Measurements from ENCODE around the gene DNPH1.

The DNPH1 gene

DNA sequence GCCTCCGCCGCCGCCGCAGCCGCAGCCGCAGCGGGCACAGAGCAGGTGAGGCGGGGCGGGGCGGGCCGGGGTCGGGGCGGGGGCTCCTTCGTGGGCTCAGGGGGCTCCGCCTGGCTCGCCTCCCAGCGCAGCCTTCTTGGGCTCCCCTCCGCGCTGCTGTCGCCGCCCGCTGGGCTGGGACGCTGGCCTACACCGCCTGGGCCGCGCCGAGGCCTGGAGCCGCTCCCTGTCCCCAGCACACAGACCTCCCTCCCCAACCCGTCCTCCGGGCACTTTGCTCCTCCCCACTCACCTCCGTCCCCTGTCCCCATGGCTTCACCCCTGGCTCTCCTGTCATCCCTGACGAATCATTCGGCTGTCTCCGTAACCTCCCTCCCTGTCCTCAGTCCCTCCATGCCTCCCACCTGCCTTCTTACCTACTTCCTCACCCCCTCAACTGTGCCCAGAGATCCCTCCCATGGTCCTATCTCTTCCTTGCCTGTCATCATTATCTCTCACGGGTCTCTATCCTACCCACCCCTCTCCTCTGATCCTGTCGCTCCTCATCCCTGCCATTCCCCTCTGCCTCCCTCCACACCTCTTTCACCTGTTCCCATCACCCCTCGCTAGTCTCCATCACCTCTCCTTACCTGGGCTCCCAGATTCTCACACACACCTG lies 14.5 kb upstream of the DNPH1 start:
- DNase-seq (ENCODE audit: low read depth): no peak

DNA sequence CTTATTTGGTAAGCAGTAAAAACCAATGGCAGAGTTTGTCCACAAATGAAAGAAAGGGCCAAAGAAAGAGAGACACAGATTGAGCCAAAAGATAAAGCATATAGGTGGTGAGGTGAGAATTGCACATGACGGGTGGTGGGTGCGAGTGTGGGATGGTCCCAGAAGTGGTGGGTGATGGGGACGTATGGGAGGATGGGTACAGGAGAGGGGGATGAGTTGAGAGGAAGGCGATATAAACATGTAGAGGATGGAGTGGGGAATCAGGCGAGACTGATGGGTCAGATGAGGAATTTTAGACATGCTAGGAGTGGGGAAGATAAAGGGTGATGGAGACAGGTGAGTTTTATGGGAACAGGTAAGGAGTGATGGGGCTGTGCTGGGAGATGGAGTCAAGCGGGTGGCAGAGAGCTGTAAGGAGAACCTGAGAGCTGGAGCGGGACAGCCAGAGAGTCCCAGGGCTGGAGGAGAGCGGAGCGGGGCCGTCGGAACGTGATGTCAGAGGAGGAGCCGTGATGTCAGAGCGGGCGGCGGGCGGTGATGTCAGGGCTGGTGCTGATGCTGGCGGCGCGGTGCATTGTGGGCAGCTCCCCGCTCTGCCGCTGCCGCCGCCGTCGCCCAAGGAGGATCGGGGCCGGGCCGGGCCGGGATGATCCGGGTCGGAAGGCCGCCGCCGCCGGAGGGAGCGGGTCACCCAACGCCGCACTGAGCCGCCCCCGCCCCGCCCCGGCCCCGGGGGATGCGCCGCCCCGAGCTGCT lies 13.8 kb upstream of the DNPH1 start, which contains the start of gene TTBK1:
TSS of gene TTBK1 (plus strand) at position 574 of the 756 bp plus-strand sequence. CDS start 3,180 bp downstream, outside the sequence.
- DNase-seq (ENCODE audit: low read depth): no peak

DNA sequence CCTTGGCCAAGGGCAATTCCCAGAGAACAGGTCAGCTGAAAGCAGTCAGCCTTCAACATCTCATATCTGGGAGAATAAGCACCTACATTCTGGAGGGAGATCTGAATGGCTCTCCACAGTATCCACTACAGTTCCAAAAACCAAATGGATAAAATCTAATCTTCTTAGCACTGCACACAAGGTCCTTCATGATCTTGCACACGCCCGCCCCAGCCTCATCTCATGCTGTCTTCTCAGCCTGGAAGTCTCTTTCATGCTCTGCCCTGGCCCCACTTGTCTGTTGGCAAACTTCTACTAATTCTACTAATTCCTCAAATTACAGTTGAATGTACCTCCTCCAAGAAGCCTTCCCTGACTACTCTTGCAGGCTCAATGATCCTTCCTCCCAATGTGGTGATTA lies 12.2 kb upstream of the DNPH1 start:
- no peak for DNase-seq (ENCODE audit: low read depth)

DNA sequence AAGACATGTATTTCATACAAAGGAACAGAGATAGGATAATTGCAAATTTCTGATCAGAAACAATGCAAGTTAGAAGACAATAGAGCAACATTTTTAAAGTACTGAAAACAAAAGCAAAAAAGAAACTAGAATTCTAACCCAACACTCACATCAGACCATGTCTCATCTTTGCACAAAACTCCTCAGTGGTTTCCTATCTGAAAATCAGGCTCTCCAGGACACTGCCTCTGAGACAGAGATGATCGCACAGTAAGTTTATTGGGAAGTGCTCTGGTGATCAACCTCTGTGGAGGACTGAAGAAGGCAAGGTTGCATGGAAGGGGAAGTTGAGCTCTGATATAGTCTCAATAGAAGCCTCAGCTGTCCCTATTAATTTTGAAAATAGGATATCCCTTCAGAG lies 11.7 kb upstream of the DNPH1 start:
- DNase-seq (ENCODE audit: low read depth): no peak

DNA sequence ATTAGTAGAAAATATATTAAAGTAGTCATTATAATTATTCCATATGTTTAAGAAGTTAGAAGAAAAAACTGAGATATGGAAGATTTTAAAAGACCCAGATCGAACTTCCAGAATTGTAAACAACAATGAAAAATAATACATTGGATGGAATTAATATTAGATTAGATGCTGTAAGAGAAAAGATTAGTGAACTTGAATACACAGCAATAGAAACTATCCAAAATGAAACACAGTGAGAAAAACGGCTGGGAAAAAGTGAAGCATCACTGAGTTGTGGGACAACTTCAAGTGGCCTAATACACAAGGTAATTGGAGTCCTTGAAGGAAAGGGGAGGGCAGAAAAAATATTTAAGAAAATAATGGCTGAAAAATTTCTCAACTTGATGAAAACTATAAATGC lies 9.8 kb upstream of the DNPH1 start:
- no peak for DNase-seq (ENCODE audit: low read depth)

DNA sequence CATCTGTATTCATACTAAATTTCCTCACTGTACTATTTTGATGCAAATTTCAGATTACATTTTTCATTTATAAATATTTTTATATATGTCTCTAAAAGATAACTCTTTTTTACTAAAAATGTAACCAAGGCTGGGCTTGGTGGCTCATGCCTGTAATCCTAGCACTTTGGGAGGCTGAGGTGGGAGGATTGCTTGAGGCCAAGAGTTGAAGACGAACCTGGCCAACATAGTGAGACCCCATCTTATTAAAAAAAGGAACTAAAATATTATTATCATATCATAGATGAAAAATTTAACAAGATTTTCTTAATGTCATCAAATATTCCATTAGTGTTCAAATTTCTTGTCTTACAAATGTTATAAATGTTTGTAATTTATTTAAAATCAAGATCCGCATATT lies 6.6 kb upstream of the DNPH1 start:
- no peak for DNase-seq (ENCODE audit: low read depth)

DNA sequence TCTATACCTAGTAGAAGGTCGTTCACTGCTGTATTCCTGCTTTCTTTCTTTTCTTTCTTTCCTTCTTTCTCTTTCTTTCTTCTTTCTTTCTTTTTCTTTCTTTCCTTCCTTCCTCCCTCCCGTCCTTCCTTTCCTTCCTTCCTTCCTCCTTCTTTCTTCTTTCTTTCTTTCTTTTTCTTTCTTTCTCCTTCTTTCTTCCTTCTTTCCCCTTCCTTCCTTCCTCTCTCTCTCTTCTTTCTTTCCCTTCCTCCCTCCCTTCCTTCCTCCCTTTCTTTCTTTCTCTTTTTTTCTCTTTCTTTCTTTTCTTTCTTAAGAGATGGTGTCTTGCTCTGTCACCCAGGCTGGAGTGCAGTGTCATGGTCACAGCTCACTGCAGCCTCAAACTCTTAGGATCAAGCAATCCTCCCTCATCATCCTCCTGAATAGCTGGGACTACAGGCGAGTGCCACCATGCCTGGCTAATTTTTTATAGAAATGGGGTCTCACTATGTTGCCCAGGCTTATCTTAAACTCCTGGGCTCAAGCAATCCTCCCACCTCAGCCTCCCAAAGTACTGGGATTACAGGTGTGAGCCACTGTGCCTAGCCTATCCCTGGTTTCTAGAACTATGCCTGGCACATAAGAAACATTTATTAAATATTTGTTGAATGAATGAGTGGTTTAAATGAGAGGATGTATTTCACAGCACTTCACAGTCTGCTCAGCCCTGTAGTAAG lies 2.6 kb upstream of the DNPH1 start:
- DNase-seq (ENCODE audit: low read depth): no peak

DNA sequence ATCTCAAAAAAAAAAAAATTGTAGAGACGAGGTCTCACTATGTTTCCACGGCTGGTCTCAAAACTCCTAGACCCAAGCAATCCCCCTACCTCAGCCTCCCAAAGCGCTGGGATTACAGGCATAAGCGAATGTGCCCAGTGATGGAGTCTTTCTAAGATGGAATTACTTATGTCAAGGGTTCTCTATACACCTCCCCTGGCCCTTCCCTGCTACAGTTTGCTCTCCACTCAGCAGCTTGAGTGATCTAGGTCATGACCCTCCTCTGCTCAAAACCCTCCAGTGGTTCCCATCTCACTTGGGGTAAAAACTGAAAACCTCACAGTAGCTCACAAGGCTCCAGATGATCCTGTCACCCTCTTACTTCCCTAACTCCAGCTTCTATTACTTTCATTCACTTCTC lies 1.8 kb upstream of the DNPH1 start:
- DNase-seq (ENCODE audit: low read depth): no peak

DNA sequence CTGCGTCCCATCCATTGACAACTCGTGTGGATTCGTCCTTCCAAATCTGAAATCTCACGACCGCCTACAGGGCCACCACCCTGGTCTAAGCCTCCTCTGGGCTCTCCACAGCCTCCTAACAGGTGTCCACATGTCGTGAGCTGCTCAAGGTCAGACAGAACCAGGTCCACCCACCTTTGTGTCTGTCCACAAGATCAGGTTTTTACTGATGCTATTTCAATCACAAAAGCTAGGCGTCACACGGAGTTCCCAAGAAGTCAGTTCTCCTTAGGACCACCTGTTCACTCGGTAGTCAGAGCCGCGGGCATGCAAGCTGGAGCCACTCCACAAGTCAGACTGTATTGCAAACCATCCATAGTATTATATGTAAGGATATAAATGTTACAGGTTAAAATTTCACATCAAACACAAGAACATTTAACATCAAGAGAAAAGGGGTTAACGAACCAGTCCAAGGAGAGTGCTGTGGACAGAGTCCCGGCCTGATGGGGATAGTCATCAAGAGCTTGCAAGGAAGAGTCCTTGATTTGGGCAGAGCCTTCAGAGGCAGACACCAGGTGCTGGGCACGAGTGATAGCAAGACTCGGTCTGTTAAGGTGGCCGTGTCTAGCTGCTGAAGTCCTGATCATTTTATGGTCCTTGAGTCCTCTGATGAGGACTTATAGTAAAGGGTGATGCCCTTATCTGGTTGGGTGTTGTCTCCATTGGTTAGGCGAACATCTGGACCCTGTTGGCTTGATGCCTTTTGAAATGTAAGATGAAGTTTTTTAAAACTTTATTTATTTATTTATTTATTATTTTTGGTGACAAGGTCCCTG lies 731 bp upstream of the DNPH1 start:
- DNase-seq (ENCODE audit: low read depth): no peak

DNA sequence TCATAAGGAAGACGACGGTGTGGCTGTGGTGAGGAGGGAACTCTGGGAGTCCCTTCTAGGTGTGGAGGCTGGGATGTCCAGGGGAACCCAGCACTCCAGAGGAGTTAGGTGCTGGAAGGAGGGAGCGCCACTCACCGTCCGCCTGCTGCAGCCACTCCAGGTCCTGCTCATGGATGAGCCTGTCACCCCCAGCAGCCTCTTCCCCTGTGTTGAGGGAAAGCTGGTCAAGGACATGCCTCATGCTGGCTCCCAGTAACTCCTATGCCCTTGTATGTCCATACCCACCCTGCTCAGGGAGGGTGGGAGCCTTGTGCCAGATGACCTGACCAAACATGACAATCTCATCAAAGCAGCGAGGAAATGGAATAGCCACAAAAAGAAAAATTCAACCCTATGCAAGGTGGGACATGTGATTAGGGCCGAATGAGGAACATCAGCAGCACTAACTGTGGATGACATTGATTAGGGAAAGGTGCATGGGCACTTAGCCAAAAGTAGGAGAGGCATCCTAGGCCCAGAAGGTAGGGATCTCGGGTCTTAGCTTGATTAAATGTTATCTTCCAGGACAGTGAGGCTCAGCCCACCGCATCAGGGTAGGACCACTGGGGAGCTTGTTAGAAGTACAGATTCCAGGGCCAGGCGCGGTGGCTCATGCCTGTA lies 3.0 kb downstream of the DNPH1 start:
- no peak for DNase-seq (ENCODE audit: low read depth)

DNA sequence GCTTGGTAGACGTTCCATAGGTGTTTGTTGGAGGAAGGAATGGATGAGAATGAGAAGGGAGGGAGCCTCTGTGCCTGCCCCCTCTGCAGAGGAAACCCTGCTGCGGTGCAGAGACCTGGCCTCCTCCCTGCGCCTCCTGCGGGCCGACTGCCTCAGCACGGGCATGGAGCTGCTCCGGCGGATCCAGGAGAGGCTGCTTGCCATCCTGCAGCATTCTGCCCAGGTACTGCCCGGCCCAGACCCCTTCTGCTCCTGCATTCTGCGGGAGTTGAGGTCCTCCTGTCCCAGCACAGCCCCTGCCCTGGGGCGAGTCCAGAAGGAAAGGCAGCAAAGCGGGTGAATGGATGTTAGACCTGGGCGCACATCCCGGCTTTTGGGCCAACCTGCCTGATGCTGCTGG lies 6.1 kb downstream of the DNPH1 start:
- DNase-seq (ENCODE audit: low read depth): no peak

DNA sequence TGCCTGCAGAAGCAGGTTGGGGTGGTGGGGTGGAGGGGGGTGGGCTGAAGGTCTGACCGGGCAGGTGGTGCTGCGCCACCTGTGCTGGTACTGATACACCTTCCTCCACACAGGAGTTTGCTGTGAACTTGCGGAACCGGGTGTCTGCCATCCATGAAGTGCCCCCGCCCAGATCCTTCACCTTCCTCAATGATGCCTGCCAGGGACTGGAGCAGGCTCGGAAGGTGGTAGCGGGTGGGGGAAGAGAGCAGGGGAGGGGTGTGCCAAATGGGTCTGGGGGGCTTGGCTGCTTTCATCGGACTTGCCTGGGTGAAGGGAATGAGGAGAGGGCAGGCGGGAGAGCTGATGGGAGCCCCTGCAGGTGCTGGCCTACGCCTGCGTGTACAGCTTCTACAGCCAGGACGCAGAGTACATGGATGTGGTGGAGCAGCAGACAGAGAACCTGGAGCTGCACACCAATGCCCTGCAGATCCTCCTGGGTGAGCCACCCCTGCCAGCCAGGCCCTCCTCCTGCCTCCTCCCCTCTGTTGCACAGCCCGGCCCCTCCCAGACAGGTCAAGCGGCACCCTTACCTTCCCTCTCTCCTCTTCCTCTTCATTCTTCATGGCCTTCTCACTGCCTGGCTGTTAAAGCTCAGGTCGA lies 6.7 kb downstream of the DNPH1 start:
- no peak for DNase-seq (ENCODE audit: low read depth)

DNA sequence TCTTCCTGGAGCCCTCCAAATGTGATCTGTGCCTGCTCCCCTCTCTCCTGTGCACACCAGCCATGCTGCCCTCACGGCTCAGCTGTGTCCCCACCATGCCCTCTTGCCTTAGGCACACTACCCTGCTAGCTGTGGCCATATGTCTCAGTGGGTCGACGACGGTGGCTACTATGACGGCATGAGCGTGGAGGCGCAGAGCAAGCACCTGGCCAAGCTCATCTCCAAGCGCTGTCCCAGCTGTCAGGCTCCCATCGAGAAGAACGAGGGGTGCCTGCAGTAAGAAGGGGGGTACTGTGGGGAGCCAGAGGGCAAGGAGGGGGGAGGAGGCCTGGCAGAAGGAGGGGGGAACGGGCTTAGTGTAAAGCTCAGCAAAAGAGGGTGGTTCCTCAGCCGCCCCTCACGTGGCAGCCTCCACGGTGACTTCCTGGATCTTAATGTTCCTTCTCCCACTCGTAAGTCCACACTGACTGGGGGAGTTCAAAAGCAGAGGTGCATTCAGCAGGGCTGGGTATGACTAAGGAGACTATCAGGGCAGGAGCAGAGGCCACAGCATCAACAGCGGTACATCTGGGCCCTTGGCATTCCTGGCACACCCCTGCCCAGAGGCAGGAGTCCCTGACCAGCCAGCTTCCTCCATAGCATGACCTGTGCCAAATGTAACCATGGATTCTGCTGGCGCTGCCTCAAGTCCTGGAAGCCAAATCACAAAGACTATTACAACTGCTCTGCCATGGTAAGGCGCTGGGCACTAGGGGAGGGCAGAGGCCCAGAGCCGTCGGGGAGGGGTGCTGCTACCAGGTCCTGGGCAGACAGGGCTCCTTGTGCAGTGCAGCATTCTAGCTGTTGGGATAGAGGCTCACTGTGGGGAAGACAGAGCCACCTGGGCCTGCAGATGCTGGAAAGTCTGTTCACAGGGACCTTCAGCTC lies 8.0 kb downstream of the DNPH1 start:
- DNase-seq (ENCODE audit: low read depth): no peak

DNA sequence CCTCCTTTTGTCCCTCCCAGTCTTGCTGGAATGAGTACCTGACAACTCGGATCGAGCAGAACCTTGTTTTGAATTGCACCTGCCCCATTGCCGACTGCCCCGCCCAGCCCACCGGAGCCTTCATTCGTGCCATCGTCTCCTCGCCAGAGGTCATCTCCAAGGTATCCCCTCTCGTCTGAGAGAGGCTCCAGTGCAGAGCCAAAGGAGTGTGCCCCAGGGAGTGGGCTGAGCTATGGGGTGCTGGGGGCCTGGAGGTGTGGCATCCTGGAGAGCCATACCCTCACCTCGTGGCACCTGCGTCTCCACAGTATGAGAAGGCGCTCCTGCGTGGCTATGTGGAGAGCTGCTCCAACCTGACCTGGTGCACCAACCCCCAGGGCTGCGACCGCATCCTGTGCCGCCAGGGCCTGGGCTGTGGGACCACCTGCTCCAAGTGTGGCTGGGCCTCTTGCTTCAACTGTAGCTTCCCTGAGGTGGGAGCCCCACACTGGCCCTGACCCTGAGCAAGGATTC lies 8.8 kb downstream of the DNPH1 start:
- no peak for DNase-seq (ENCODE audit: low read depth)

DNA sequence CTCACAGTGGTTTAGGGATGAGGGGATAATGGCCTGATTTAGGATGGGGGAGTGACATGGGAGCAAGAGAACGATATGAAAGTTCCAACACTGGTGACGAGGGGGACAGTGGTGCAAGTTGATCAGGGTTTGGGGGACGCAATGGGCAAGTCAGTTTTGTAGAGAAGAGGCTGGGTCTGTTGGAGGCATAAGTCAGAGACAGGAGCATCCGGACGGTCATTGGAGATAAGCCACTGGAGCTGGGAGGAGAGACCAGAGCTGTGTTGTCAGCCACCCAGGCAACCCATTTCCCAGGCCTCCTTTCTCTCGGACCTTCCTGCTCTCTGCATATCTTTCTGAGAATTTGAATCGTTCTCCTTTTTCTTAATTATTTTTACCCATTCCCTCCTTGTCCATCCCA lies 9.5 kb downstream of the DNPH1 start:
- no peak for DNase-seq (ENCODE audit: low read depth)

DNA sequence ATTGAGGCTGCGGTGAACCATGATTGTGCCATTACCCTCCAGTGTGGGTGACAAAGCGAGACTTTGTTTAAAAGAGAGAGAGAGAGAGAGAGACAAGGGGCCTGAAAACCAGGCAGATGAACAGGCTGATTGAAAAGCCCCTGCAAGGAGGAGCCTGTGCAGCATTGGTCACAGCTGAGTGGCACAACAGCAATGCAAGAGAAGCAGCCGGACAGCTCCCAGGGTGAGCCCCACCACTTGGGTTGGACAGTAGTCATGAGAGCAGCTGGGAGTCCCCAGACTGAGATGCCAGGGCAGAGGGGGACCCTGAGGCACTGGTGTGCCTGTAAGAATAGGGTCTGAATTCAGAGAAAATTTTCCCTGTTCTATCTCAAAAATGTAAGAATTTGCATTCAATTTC lies 10.2 kb downstream of the DNPH1 start:
- no peak for DNase-seq (ENCODE audit: low read depth)

DNA sequence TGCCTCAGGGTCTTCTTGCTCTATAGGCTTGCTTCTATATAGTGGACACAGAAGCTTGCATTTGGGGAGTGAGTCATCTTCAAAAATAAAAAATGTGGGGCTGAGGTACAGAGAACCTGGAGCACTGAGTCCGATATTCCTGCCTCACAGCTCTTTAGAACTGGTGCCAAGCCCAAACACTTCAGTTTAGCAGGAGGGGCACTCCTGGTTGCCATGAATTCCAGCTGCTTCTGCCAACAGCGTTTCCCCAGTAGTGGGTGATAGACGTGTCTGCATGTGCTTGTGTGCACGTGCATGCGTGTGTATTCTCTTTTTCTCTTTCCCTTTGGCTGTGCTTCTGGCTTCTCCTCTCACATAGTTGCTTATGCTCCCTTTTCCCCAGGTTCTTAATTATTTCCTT lies 11.9 kb downstream of the DNPH1 start:
- DNase-seq (ENCODE audit: low read depth): no peak

DNA sequence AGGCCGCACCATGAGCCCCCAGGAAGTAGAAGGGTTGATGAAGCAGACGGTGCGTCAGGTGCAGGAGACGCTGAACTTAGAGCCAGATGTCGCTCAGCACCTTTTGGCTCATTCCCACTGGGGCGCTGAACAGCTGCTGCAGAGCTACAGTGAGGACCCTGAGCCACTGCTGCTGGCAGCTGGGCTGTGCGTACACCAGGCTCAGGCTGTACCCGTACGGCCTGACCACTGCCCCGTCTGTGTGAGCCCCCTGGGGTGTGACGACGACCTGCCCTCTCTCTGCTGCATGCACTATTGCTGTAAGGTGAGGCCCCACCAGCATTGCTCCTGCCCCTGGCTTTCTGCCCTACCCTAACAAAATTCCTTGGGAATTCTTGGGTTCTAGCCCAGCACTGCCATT lies 13.1 kb downstream of the DNPH1 start:
- no peak for DNase-seq (ENCODE audit: low read depth)

DNA sequence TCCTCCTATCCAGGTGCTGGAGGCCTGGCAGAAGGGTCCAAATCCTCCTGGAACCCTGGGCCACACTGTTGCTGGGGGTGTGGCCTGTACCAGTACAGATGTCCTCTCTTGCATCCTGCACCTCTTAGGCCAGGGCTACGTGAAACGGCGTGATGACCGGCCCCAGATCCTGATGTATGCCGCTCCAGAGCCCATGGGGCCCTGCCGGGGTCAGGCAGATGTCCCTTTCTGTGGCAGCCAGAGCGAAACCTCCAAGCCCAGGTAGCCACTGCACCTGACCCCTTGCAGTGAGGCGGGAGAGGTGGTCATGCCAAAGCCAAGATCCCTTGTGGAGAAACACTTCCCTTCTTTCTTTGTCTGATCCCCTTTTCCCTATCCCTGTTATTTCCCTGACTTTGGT lies 14.2 kb downstream of the DNPH1 start:
- DNase-seq (ENCODE audit: low read depth): no peak

DNA sequence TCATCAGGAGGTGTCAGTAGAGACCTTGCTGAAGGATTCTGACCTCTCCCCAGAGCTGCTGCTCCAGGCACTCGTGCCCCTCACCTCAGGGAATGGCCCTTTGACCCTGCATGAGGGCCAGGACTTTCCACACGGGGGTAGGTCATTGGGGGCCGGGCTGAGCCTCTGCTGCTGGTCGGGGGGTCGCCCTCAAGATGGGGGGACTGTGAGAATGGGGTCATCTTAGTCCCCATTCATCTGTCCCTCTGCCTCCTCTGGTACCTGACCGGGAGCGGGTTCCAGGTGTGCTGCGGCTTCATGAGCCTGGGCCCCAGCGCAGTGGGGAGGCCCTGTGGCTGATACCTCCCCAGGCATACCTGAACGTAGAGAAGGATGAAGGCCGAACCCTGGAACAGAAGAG lies 15.8 kb downstream of the DNPH1 start:
- no peak for DNase-seq (ENCODE audit: low read depth)
